ENCODE results near the gene TMEM233. TPM values are rescaled to one million over a fixed set of nuclear protein-coding genes. Genes with fewer than 3 reads are reported as not detected.

TMEM233 gene
- polyA plus RNA-seq, 1 experiment, result not detected

DNA sequence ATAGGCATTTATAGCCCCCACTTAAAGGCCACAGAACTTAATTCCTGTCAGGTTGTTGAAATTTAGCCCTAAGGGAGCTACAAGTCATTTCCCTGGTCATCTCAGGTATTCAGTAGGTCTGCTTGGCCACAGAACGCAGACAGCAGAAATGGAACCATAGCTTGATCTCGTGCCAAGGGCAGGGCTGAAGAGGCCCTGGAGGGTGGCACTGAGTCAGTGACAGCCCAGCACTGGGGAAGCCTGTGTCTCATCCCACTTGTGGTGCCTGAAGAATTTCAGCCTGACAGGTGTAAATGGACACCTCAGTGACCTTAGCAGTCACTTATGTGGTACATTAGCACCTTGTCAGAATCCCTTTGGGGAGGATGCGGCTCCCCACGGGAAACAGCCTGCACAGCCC, 81.0 kb downstream of the TMEM233 start:
- no peak for DNase-seq (ENCODE audit: low read depth)
- CTCF ChIA-PET, result no interaction called here
- POLR2A ChIA-PET, result no interaction called here
- TF ChIP-seq, protein P1, sequence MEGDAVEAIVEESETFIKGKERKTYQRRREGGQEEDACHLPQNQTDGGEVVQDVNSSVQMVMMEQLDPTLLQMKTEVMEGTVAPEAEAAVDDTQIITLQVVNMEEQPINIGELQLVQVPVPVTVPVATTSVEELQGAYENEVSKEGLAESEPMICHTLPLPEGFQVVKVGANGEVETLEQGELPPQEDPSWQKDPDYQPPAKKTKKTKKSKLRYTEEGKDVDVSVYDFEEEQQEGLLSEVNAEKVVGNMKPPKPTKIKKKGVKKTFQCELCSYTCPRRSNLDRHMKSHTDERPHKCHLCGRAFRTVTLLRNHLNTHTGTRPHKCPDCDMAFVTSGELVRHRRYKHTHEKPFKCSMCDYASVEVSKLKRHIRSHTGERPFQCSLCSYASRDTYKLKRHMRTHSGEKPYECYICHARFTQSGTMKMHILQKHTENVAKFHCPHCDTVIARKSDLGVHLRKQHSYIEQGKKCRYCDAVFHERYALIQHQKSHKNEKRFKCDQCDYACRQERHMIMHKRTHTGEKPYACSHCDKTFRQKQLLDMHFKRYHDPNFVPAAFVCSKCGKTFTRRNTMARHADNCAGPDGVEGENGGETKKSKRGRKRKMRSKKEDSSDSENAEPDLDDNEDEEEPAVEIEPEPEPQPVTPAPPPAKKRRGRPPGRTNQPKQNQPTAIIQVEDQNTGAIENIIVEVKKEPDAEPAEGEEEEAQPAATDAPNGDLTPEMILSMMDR (IDR thresholded peaks at IDR 0.05; ENCODE audit: insufficient read depth, low read depth, low read length), result no peak
- Histone ChIP-seq H3K36me3 (ENCODE audit: control insufficient read depth, insufficient read depth, low read length) (peaks cover 29% of the 10 kb centered on the region), H3K4me3 (ENCODE audit: low read depth, low read length) (no peak overlapping the region), H3K27me3 (ENCODE audit: control insufficient read depth, insufficient read depth, low read length) (no peaks in the 10 kb centered on the region)

DNA sequence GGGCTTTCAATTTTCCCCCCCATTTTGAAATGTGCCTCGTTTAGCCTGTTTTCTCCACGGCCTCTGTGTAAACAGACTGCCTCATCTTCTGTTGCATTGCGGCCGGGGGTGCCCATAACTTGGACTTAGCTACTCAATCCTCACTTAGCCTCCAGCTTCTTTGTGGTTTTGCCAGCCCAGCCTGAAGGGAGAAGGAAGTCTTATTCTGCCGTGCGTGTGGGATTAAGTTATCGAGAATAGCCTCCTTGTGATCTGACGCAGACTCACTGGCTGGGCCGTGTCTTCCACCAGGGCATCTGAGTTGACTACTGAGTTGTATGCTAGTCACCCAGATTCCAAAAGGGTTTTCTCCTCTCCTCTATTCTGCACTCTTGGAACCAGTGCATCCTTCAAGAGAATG, 82.4 kb downstream of the TMEM233 start:
- no peak for DNase-seq (ENCODE audit: low read depth)
- CTCF ChIA-PET, result interaction anchor here (0.9 kb wide), 2 partner anchors 104 to 105 kb away, joined by 3 to 4 read pairs; no protein-coding TSS in a partner anchor
- TF ChIP-seq, protein P1 (IDR thresholded peaks at IDR 0.05; ENCODE audit: insufficient read depth, low read depth, low read length), result no peak

GRCh38 chr12:119676573-119676972, 83.0 kb downstream of the TMEM233 start:
- peaks cover 36% of the 10 kb centered on the region for H3K36me3 ChIP-seq (ENCODE audit: control insufficient read depth, insufficient read depth, low read length)
- H3K27me3 ChIP-seq (ENCODE audit: control insufficient read depth, insufficient read depth, low read length), result no peaks in the 10 kb centered on the region
- no peak overlapping the region for H3K4me3 ChIP-seq (ENCODE audit: low read depth, low read length)
- ChIA-PET POLR2A (no interaction called here), CTCF (interaction anchor here (0.9 kb wide), 1 partner anchor 104 kb away, joined by 3 read pairs; no protein-coding TSS in a partner anchor)
- TF ChIP-seq, protein P1 (IDR thresholded peaks at IDR 0.05; ENCODE audit: insufficient read depth, low read depth, low read length), result no peak
- no peak for DNase-seq (ENCODE audit: low read depth)

More for the DNA sequence above, 82.4 kb downstream of the TMEM233 start:
- H3K36me3 ChIP-seq (ENCODE audit: control insufficient read depth, insufficient read depth, low read length), result peaks cover 36% of the 10 kb centered on the region
- no peak overlapping the region for H3K4me3 ChIP-seq (ENCODE audit: low read depth, low read length)
- POLR2A ChIA-PET, result no interaction called here
- no peaks in the 10 kb centered on the region for H3K27me3 ChIP-seq (ENCODE audit: control insufficient read depth, insufficient read depth, low read length)

DNA sequence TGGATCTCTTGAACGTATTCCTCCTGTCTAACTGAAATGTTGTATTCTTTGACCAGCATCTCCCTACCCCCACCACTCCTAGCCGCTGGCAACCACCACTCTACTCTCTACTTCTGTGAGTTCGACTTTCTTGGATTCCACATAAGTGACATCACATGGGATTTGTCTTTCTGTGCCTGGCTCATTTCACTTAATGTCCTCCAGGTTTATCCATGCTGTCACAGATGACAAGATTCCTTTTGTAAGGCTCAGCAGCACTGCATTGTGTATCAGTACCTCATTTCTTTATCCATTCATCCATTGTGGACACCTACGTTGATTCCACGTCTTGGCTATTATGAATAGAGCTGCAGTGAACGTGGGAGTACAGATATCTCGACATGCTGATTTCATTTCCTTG, 84.9 kb downstream of the TMEM233 start:
- CTCF ChIA-PET, result interaction anchor here (1.6 to 2.8 kb wide), 3 partner anchors 10 to 20 kb away, joined by 4 to 16 read pairs (median 5); partner anchors contain the start of gene PRKAB1
- no peak for DNase-seq (ENCODE audit: low read depth)
- POLR2A ChIA-PET, result no interaction called here
- H3K27me3 ChIP-seq (ENCODE audit: control insufficient read depth, insufficient read depth, low read length), result no peaks in the 10 kb centered on the region
- TF ChIP-seq, protein P1 (IDR thresholded peaks at IDR 0.05; ENCODE audit: insufficient read depth, low read depth, low read length), result no peak
- H3K36me3 ChIP-seq (ENCODE audit: control insufficient read depth, insufficient read depth, low read length), result peaks cover 37% of the 10 kb centered on the region
- H3K4me3 ChIP-seq (ENCODE audit: low read depth, low read length), result no peak overlapping the region

- Histone ChIP-seq H3K27me3 (ENCODE audit: control insufficient read depth, insufficient read depth, low read length) (no peaks in the 10 kb centered on the region), H3K4me3 (ENCODE audit: low read depth, low read length) (no peak overlapping the region), H3K36me3 (ENCODE audit: control insufficient read depth, insufficient read depth, low read length) (peaks cover 33% of the 10 kb centered on the region)
- DNase-seq (ENCODE audit: low read depth), result no peak
- ChIA-PET CTCF (interaction anchor here (0.9 to 2.8 kb wide), 5 partner anchors 11 to 125 kb away, joined by 3 to 16 read pairs (median 4); partner anchors contain the start of gene PRKAB1), POLR2A (no interaction called here)
- TF ChIP-seq, protein P1 (IDR thresholded peaks at IDR 0.05; ENCODE audit: insufficient read depth, low read depth, low read length), result no peak
Observed at GRCh38 chr12:119679081-119679480, 85.5 kb downstream of the TMEM233 start.

Measured in BJ (cell line).